Measurements from ENCODE around the gene MEI4. TPM values are rescaled to one million over a fixed set of nuclear protein-coding genes. Genes with fewer than 3 reads are reported as not detected.

Gene MEI4
- total and polyA plus RNA-seq, 10 of the 15 experiments (the other 5 are each of a cell fraction or from before 2014, with no cell fraction given): 0.03 to 0.04 (median 0.03) TPM; not detected in 7

- FAIRE-seq (no peak), DNase-seq (ENCODE audit: low read depth, low spot score) (no peak), ATAC-seq (no peak)
- POLR2A ChIA-PET: no interaction called here
- no TSS peak for BruUV-seq (replicated peaks)
- no peaks in the 10 kb centered on the region for H4K20me1 ChIP-seq (ENCODE audit: control insufficient read depth, insufficient read depth)
- H2AFZ ChIP-seq (ENCODE audit: control insufficient read depth, low read depth, low read length): no peak overlapping the region
- H3K79me2 ChIP-seq (ENCODE audit: control insufficient read depth, insufficient read depth, low read length): no peaks in the 10 kb centered on the region
- SMC1A ChIA-PET (ENCODE audit: uncharacterized antibody, unreplicated experiment): no interaction called here
- no peak overlapping the region for H3K27ac ChIP-seq (ENCODE audit: control insufficient read depth, insufficient read depth)
- no peaks in the 10 kb centered on the region for H3K36me3 ChIP-seq (ENCODE audit: control insufficient read depth in 2 of 2, insufficient read depth in 2 of 2, low read length in 1 of 2)
- RAD21 ChIA-PET (ENCODE audit: unreplicated experiment): no interaction called here
- 32% methylated on average over 2 of the region's 2 CpGs for WGBS (ENCODE audit: insufficient coverage, insufficient replicate concordance, low lambda C conversion rate, missing lambda C conversion rate)
- no peaks in the 10 kb centered on the region for H3K9me3 ChIP-seq (replicated peaks; ENCODE audit: control insufficient read depth, insufficient read depth, low read length)
- intact Hi-C loops (cut with micrococcal nuclease; ENCODE audit: unreplicated experiment): no loop called here
- H3K4me2 ChIP-seq (ENCODE audit: control insufficient read depth, insufficient read depth): no peak overlapping the region
- TF ChIP-seq KDM1A (IDR thresholded peaks at IDR 0.05; ENCODE audit: borderline replicate concordance): no peak
- TF ChIP-seq NR2F1 (conservative IDR thresholded peaks at IDR 0.05): no peak
- no peak for TF ChIP-seq MYC (IDR thresholded peaks at IDR 0.05; ENCODE audit: insufficient read depth, insufficient read length, insufficient replicate concordance, low read length, severe bottlenecking)
- TF ChIP-seq SUPT20H (IDR thresholded peaks at IDR 0.05; ENCODE audit: borderline replicate concordance, control insufficient read depth, low read depth, low read length): no peak
- TF ChIP-seq JUND (IDR thresholded peaks at IDR 0.05; ENCODE audit: low read depth, low read length): no peak
- TF ChIP-seq FOS (IDR thresholded peaks at IDR 0.05; ENCODE audit: borderline replicate concordance, extremely low read depth, insufficient read length): no peak
- TF ChIP-seq KAT2A (conservative IDR thresholded peaks at IDR 0.05; ENCODE audit: control insufficient read depth, low read depth, low read length): no peak
- no peak for TF ChIP-seq BHLHE40 (IDR thresholded peaks at IDR 0.05; ENCODE audit: borderline replicate concordance in 1 of 2, low read depth in 2 of 2, low read length in 1 of 2)
- no peak for TF ChIP-seq NR2C2 (IDR thresholded peaks at IDR 0.05; ENCODE audit: borderline replicate concordance, control insufficient read depth, insufficient read length, low read depth)
- TF ChIP-seq ZBTB4 (CRISPR knock-in tag; IDR thresholded peaks at IDR 0.05): no peak
- H3K27me3 ChIP-seq (replicated peaks in 1 of 2; ENCODE audit: control insufficient read depth in 2 of 2, insufficient read depth in 2 of 2, low read length in 1 of 2): no peaks in the 10 kb centered on the region
- H3K4me3 ChIP-seq: no peak overlapping the region
- in situ Hi-C loops (cut with MboI): no loop called here
- H3K4me1 ChIP-seq (ENCODE audit: control insufficient read depth, insufficient read depth, low read length): no peaks in the 10 kb centered on the region
- H3K9ac ChIP-seq (ENCODE audit: control insufficient read depth, insufficient read depth, low read length): no peak overlapping the region
- CTCF ChIA-PET: no interaction called here
Measured at GRCh38 chr6:77879527-77879926, 226.7 kb downstream of the MEI4 start.

Data from GM12878 (cell line).